K562 (cell line): Measurements from ENCODE around the gene DXO. TPM values are rescaled to one million over a fixed set of nuclear protein-coding genes. Genes with fewer than 3 reads are reported as not detected.

Source experiments
- ATAC-seq: fragments of 200-7000 bp; cut with Tn5 transposase; 3 replicates; pipeline ENCODE4 v1.9.1; 2020; ENCODE audit warnings: moderate library complexity
- BruUV-seq: library from RNA; stranded (reverse); fragments of 400-500 nt; replicated peaks from 2 replicates; lab custom pipeline; 2021; lab: Mats Ljungman, UMichigan
- CTCF ChIA-PET: fragments of 300-600 bp; formaldehyde crosslinking; extraction: SDS; loops from one replicate; lab custom pipeline; 2021; ENCODE audit warnings: low intra/inter-chr PET ratio; lab: Yijun Ruan, JAX
- POLR2A ChIA-PET: fragments of 300-600, 350-650 bp; sonication (Branson Sonifier 250); formaldehyde crosslinking; extraction: SDS; loops from one replicate; lab custom pipeline; 2021; ENCODE audit warnings: antibody characterized with exemption, inconsistent platforms; lab: Yijun Ruan, JAX
- DNase-seq, 4 experiments: peaks; one replicate each; pipeline versions ENCODE4 v3.0.0 to v3.0.0-alpha.2; 2011 to 2018; ENCODE audit warnings: low spot score in 3 of 4, mixed read lengths in 3 of 4; ENCODE audit errors: extremely low read depth in 1 of 4
- FAIRE-seq: peaks from 2 replicates; lab custom pipeline; 2011; peaks lifted over from hg19 to GRCh38; lab: Jason Lieb, UNC
- H2AFZ ChIP-seq: 2 replicates; pipeline ENCODE4 v1.6.0; 2011; ENCODE audit warnings: low read depth, low read length, control low read depth, inconsistent platforms
- H3K27ac ChIP-seq: fragments of 200-600 bp; 3 replicates; pipeline ENCODE4 v1.8.0; 2011; ENCODE audit warnings: low read depth, mild to moderate bottlenecking, control low read depth, inconsistent platforms, low read length, moderate library complexity, mixed read lengths; ENCODE audit errors: extremely low read depth
- H3K27me3 ChIP-seq, 2 experiments: fragments of 300-600 bp in 1 of 2; 2 replicates in 1 of 2; 3 replicates in 1 of 2; pipeline versions ENCODE4 v1.6.0 to v1.8.0; 2011; ENCODE audit warnings: inconsistent platforms in 2 of 2, low read length in 2 of 2, mild to moderate bottlenecking in 1 of 2, mixed read lengths in 1 of 2, moderate library complexity in 1 of 2; ENCODE audit not compliant: control insufficient read depth in 2 of 2, insufficient read depth in 2 of 2
- H3K36me3 ChIP-seq: fragments of 300-600 bp; 3 replicates; pipeline ENCODE4 v1.8.0; 2011; ENCODE audit warnings: mild to moderate bottlenecking, low read length, inconsistent platforms; ENCODE audit not compliant: control insufficient read depth, insufficient read depth
- H3K4me1 ChIP-seq, 2 experiments: fragments of 200-600 bp in 1 of 2; replicated peaks in 1 of 2; 2 replicates in 1 of 2; 3 replicates in 1 of 2; pipeline versions ENCODE4 v1.5.1 to v1.8.0; 2011; ENCODE audit warnings: inconsistent platforms in 2 of 2, low read length in 2 of 2, mild to moderate bottlenecking in 1 of 2, mixed read lengths in 1 of 2, moderate library complexity in 1 of 2; ENCODE audit not compliant: control insufficient read depth in 2 of 2, insufficient read depth in 2 of 2
- H3K4me2 ChIP-seq: 2 replicates; pipeline ENCODE4 v1.6.1; 2011; ENCODE audit warnings: low read length, control low read depth, inconsistent platforms, mixed read lengths; ENCODE audit not compliant: insufficient read depth
- H3K4me3 ChIP-seq: fragments of 200-600 bp; sonication (generic), shearing (Covaris generic); 2 replicates; pipeline ENCODE4 v1.5.1; 2016; ENCODE audit warnings: control low read depth, inconsistent platforms
- H3K79me2 ChIP-seq: fragments of 200-600 bp; 3 replicates; pipeline ENCODE4 v1.8.0; 2011; ENCODE audit warnings: low read length, inconsistent platforms; ENCODE audit not compliant: control insufficient read depth, insufficient read depth
- H3K9ac ChIP-seq, 2 experiments: 2 replicates each; pipeline versions ENCODE4 v1.6.0 to v1.6.1; 2011; ENCODE audit warnings: low read depth in 2 of 2, low read length in 2 of 2, control low read depth in 1 of 2, inconsistent platforms in 1 of 2, mild to moderate bottlenecking in 1 of 2, mixed read lengths in 1 of 2; ENCODE audit not compliant: insufficient read depth in 1 of 2
- H3K9me1 ChIP-seq: one replicate; pipeline ENCODE4 v1.6.0; 2011; ENCODE audit warnings: inconsistent platforms, mild to moderate bottlenecking, low read length, moderate library complexity; ENCODE audit not compliant: control insufficient read depth, insufficient read depth
- H3K9me3 ChIP-seq: replicated peaks from 2 replicates; pipeline ENCODE4 v1.5.1; 2011; ENCODE audit warnings: low read depth, low read length, inconsistent platforms; ENCODE audit not compliant: control insufficient read depth, insufficient read depth
- H4K20me1 ChIP-seq: replicated peaks from 2 replicates; pipeline ENCODE4 v1.6.1; 2011; ENCODE audit warnings: low read length, inconsistent platforms, mixed read lengths; ENCODE audit not compliant: control insufficient read depth, insufficient read depth
- C11orf30 ChIP-seq: fragments of 450-650 bp; IDR thresholded peaks from 2 replicates; pipeline ENCODE4 v1.6.1; 2016; ENCODE audit warnings: low read depth, mild to moderate bottlenecking
- CBFA2T2 ChIP-seq: fragments of 450-650 bp; conservative IDR thresholded peaks from 2 replicates; pipeline ENCODE4 v1.6.1; 2017; ENCODE audit warnings: mild to moderate bottlenecking
- CREM ChIP-seq: IDR thresholded peaks from 2 replicates; pipeline ENCODE4 v1.6.1; 2014; ENCODE audit warnings: antibody characterized with exemption, low read depth
- E2F4 ChIP-seq: sonication (generic); formaldehyde crosslinking; IDR thresholded peaks from 2 replicates; pipeline ENCODE4 v1.8.0; 2022; ENCODE audit warnings: mild to moderate bottlenecking, low read depth, missing genetic modification reagents
- EP300 ChIP-seq: IDR thresholded peaks from 2 replicates; pipeline ENCODE4 v1.6.1; 2012; ENCODE audit warnings: low read length, improper control_type of control experiment
- FUS ChIP-seq: fragments of 200-400 bp; formaldehyde crosslinking; optimal IDR thresholded peaks from 2 replicates; pipeline ENCODE3; 2017; ENCODE audit warnings: low read depth, low read length
- KAT7 ChIP-seq: sonication (generic); formaldehyde crosslinking; IDR thresholded peaks from 2 replicates; pipeline ENCODE4 v1.8.0; 2022; ENCODE audit warnings: missing genetic modification reagents, mild to moderate bottlenecking, borderline replicate concordance
- KLF16 ChIP-seq: IDR thresholded peaks from 2 replicates; pipeline ENCODE4 v1.6.1; 2016; ENCODE audit warnings: antibody characterized with exemption
- LCOR ChIP-seq: sonication (generic); formaldehyde crosslinking; IDR thresholded peaks from 2 replicates; pipeline ENCODE4 v1.8.0; 2022; ENCODE audit warnings: mild to moderate bottlenecking, missing genetic modification reagents
- LEF1 ChIP-seq: fragments of 450-650 bp; IDR thresholded peaks from 2 replicates; pipeline ENCODE4 v1.6.1; 2016; ENCODE audit warnings: mild to moderate bottlenecking
- MAFF ChIP-seq: IDR thresholded peaks from 2 replicates; pipeline ENCODE4 v1.6.1; 2012; ENCODE audit warnings: low read length, improper control_type of control experiment
- PRDM10 ChIP-seq: fragments of 450-650 bp; IDR thresholded peaks from 2 replicates; pipeline ENCODE4 v1.6.1; 2018; ENCODE audit not compliant: partially characterized antibody
- SIRT6 ChIP-seq: IDR thresholded peaks from one replicate; pipeline ENCODE4 v1.6.1; 2012; ENCODE audit warnings: low read depth, mild to moderate bottlenecking, control low read depth, inconsistent platforms, low read length, moderate library complexity
- SMARCE1 ChIP-seq: fragments of 450-650 bp; IDR thresholded peaks from 2 replicates; pipeline ENCODE4 v1.7.1; 2016; ENCODE audit warnings: mild to moderate bottlenecking
- SUPT5H ChIP-seq: fragments of 450-650 bp; IDR thresholded peaks from 2 replicates; pipeline ENCODE4 v1.6.1; 2016
- WHSC1 ChIP-seq: IDR thresholded peaks from one replicate; pipeline ENCODE4 v1.6.1; 2012; ENCODE audit warnings: low read length, control low read depth, inconsistent platforms
- ZNF644 ChIP-seq: fragments of 200-800 bp; sonication (Bioruptor generic); IDR thresholded peaks from 2 replicates; pipeline ENCODE4 v1.6.1; 2016; ENCODE audit warnings: low read depth, missing genetic modification characterization, missing compliant biosample characterization
- WGBS: fragments of 100-300 bp; shearing (Covaris generic); methylation state at CpG from one replicate; pipeline ENCODE4 v1.1.6; 2016; ENCODE audit warnings: low coverage, mixed read lengths; ENCODE audit not compliant: insufficient coverage; ENCODE audit errors: missing lambda C conversion rate; 5-methylcytosine and 5-hydroxymethylcytosine counted together
- in situ Hi-C: fragments of 300-500 bp; cut with MboI; formaldehyde crosslinking; loops from 4 replicates; pipeline ENCODE4 v1.15.0; 2018; ENCODE audit warnings: inconsistent platforms, mixed read lengths
- intact Hi-C: fragments of 100-400 bp; cut with micrococcal nuclease; formaldehyde crosslinking; loops from 2 replicates; pipeline ENCODE4 v1.14.2; 2022
- polyA plus RNA-seq, 8 experiments: library from polyadenylated mRNA; depleted of rRNA in 4 of 8; stranded (reverse) in 5 of 8; unstranded in 3 of 8; fragments of >200 nt; fragmentation: Nextera tagmentation in 2 of 8; fragmentation: Illumina TruSeq in 1 of 8; extraction: Ambion mirVana in 2 of 8; extraction: Trizol in 1 of 8; gene quantifications; 2 replicates each; pipeline versions ENCODE4 v1.2.1 to v1.2.3, GENCODE V29; 2011 to 2014; ENCODE audit warnings: inconsistent platforms in 1 of 8, missing spikeins in 1 of 8
- total RNA-seq, 7 experiments: library from RNA; depleted of rRNA in 6 of 7; stranded (reverse); fragments of >200 nt in 6 of 7; fragmentation: Illumina TruSeq in 2 of 7; extraction: Trizol in 2 of 7; gene quantifications; 2 replicates each; pipeline versions ENCODE4 v1.2.1 to v1.2.3, GENCODE V29; 2011 to 2021; ENCODE audit warnings: low replicate concordance in 1 of 7
- TF ChIP-seq, protein P1 (sequence below): sonication (generic); formaldehyde crosslinking; IDR thresholded peaks from 2 replicates; pipeline ENCODE4 v1.8.1; 2023; ENCODE audit warnings: mild to moderate bottlenecking, missing genetic modification reagents, moderate library complexity

Gene DXO
- total and polyA plus RNA-seq, 9 of the 15 experiments (the other 6 are each of a cell fraction or from before 2014, with no cell fraction given), result 6.4 to 35.1 (median 19.4) TPM

DNA sequence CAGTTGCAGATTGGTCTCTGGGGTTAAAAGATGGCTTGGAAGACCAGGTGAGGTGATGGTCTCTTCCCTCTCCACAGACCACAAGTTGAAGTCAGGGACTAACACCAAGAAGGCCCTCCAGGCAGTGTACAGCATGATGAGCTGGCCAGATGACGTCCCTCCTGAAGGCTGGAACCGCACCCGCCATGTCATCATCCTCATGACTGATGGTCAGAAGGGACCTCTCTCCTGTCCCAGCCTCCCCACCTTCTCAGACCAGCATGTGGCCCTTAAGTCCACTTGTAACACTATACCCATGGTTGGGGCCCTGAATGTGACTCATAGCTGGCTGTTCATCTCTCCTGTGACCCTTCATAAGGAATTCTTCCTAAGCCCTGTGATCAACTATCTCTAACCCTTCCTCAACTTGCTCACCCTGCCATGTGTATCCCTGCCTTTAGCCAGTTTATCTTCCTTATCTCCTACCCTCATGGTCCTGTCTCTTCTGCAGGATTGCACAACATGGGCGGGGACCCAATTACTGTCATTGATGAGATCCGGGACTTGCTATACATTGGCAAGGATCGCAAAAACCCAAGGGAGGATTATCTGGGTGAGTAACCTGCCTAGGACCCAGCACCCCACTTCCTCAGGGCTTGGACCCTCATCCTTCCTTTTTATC, 23.1 kb downstream of the DXO start:
- DNase-seq (peak; percentile 69 to 89 (median 78)), FAIRE-seq (peak; percentile 94), ATAC-seq (peak; percentile 84)
- ChIA-PET POLR2A (interaction anchor here (0.6 to 2.4 kb wide), 7 partner anchors 8 to 121 kb away, joined by 3 to 16 read pairs (median 4); partner anchors contain the start of genes HSPA1B, NELFE and SKIC2), CTCF (no interaction called here)
- Histone ChIP-seq H2AFZ (peak overlapping the region; percentile 36), H4K20me1 (no peaks in the 10 kb centered on the region), H3K27me3 (peaks cover 2 to 10% of the 10 kb centered on the region in 2 experiments; a peak in 2 of 5 replicates), H3K27ac (peak overlapping the region; percentile 59; the same call in 2 of the 3 replicates), H3K4me1 (peaks cover 16 to 24% of the 10 kb centered on the region in 2 experiments), H3K79me2 (no peaks in the 10 kb centered on the region), H3K9me1 (peaks cover 7% of the 10 kb centered on the region), H3K9me3 (no peaks in the 10 kb centered on the region), H3K9ac (peak overlapping the region in 1 of 2 experiments; percentile 7; a peak in 1 of 4 replicates), H3K4me2 (peak overlapping the region; percentile 66), H3K36me3 (peaks cover 32% of the 10 kb centered on the region), H3K4me3 (no peak overlapping the region)
- intact Hi-C loops (loop anchor here (5.0 kb wide), 1 partner anchor 47 kb away; the partner anchor contains the start of gene ZBTB12), in situ Hi-C loops (no loop called here)
- no TSS peak for BruUV-seq
- WGBS, result 8% methylated on average over 6 of the region's 6 CpGs
- peak; percentile 77 for TF ChIP-seq LEF1
- no peak for TF ChIP-seq KLF16
- TF ChIP-seq MAFF, result no peak
- TF ChIP-seq PRDM10, result peak; percentile 89
- TF ChIP-seq LCOR (CRISPR knock-in tag), result peak; percentile 83
- no peak for TF ChIP-seq FUS
- TF ChIP-seq CBFA2T2, result peak; percentile 55
- TF ChIP-seq C11orf30, result peak; percentile 26; the same call in 1 of the 2 replicates
- peak; percentile 85 for TF ChIP-seq CREM
- peak; percentile 64 for TF ChIP-seq WHSC1
- no peak for TF ChIP-seq E2F4 (CRISPR knock-in tag)
- no peak for TF ChIP-seq ZNF644
- peak; percentile 81 for TF ChIP-seq SMARCE1
- TF ChIP-seq SUPT5H, result peak; percentile 38; the same call in 1 of the 2 replicates
- TF ChIP-seq, protein P1, sequence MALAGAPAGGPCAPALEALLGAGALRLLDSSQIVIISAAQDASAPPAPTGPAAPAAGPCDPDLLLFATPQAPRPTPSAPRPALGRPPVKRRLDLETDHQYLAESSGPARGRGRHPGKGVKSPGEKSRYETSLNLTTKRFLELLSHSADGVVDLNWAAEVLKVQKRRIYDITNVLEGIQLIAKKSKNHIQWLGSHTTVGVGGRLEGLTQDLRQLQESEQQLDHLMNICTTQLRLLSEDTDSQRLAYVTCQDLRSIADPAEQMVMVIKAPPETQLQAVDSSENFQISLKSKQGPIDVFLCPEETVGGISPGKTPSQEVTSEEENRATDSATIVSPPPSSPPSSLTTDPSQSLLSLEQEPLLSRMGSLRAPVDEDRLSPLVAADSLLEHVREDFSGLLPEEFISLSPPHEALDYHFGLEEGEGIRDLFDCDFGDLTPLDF (CRISPR knock-in tag), result no peak
- no peak for TF ChIP-seq SIRT6
- TF ChIP-seq EP300, result peak; percentile 58; the same call in 1 of the 2 replicates
- TF ChIP-seq KAT7, result no peak
